Stomach (tissue), 4 donors: ENCODE measurements around the gene IRF3.

ENCODE experiments used
- CTCF ChIP-seq, 7 experiments: fragments of 450-650 bp in 4 of 7; fragments of 200-600 bp in 3 of 7; sonication (generic) in 3 of 7; IDR thresholded peaks; one replicate each; pipeline ENCODE4 v1.5.1; 2016 to 2019; ENCODE audit warnings: antibody characterized with exemption in 7 of 7, control low read depth in 2 of 7, mild to moderate bottlenecking in 1 of 7
- EP300 ChIP-seq: sonication (generic); formaldehyde crosslinking; IDR thresholded peaks from one replicate; pipeline ENCODE4 v1.6.1; 2017; ENCODE audit warnings: antibody characterized with exemption
- POLR2A ChIP-seq, 4 donors: fragments of 450-650 bp; IDR thresholded peaks; one replicate each; pipeline ENCODE4 v1.6.1; 2016; ENCODE audit warnings: antibody characterized with exemption in 4 of 4, control low read depth in 2 of 4, mild to moderate bottlenecking in 1 of 4, moderate library complexity in 1 of 4

GRCh38 chr19:49643466-49643865 lies 22.2 kb downstream of the IRF3 start:
- TF ChIP-seq EP300 (no peak), POLR2A (IDR thresholded peaks at IDR 0.05) (no peak), CTCF (IDR thresholded peaks at IDR 0.05) (no peak)
